IPS DF 4.7 (cell line): ENCODE measurements around the gene BFSP1.

Source experiments
- DNase-seq: peaks from one replicate; pipeline ENCODE4 v3.0.0-alpha.2; 2013; ENCODE audit warnings: low spot score; ENCODE audit errors: extremely low read depth

BFSP1 gene

GRCh38 chr20:17523326-17523725 is 7.9 kb downstream of the BFSP1 start:
- no peak for DNase-seq

GRCh38 chr20:17522528-17522927 is 8.7 kb downstream of the BFSP1 start:
- DNase-seq, result no peak

- DNase-seq, result no peak
These were observed 10.6 kb downstream of the BFSP1 start for GRCh38 chr20:17520583-17520982.

- DNase-seq, result no peak
These were observed 11.4 kb downstream of the BFSP1 start for GRCh38 chr20:17519606-17520285.

- no peak for DNase-seq
These were observed 12.7 kb downstream of the BFSP1 start for GRCh38 chr20:17518339-17519052.

GRCh38 chr20:17515053-17515452 is 16.1 kb downstream of the BFSP1 start:
- no peak for DNase-seq

GRCh38 chr20:17513939-17514338 is 17.2 kb downstream of the BFSP1 start:
- DNase-seq, result no peak

- no peak for DNase-seq
These were observed 19.8 kb downstream of the BFSP1 start for GRCh38 chr20:17511401-17511800.

- no peak for DNase-seq
These were observed 20.6 kb downstream of the BFSP1 start for GRCh38 chr20:17510548-17510947.

- no peak for DNase-seq
These were observed 22.4 kb downstream of the BFSP1 start for GRCh38 chr20:17508756-17509155.

GRCh38 chr20:17507531-17507930 is 23.6 kb downstream of the BFSP1 start:
- no peak for DNase-seq

- DNase-seq, result no peak
These were observed 24.1 kb downstream of the BFSP1 start for GRCh38 chr20:17507032-17507431.

- no peak for DNase-seq
These were observed 25.3 kb downstream of the BFSP1 start for GRCh38 chr20:17505636-17506517.

GRCh38 chr20:17504898-17505635 is 26.1 kb downstream of the BFSP1 start:
- DNase-seq, result no peak

- DNase-seq, result no peak
These were observed 26.9 kb downstream of the BFSP1 start for GRCh38 chr20:17504066-17504897.

- no peak for DNase-seq
These were observed 27.7 kb downstream of the BFSP1 start for GRCh38 chr20:17503301-17504065.

GRCh38 chr20:17502105-17502504 is 29.1 kb downstream of the BFSP1 start:
- DNase-seq, result no peak

- DNase-seq, result no peak
These were observed 29.5 kb downstream of the BFSP1 start for GRCh38 chr20:17501701-17502100.

- no peak for DNase-seq
These were observed 30.4 kb downstream of the BFSP1 start for GRCh38 chr20:17500826-17501225.

GRCh38 chr20:17500271-17500670 is 30.9 kb downstream of the BFSP1 start:
- DNase-seq, result no peak
